HepG2 (cell line): ENCODE measurements around the gene HSDL2. TPM values are rescaled to one million over a fixed set of nuclear protein-coding genes. Genes with fewer than 3 reads are reported as not detected.

Source experiments
- ATAC-seq: fragments of 200-7000 bp; cut with Tn5 transposase; 3 replicates; pipeline ENCODE4 v1.9.1; 2020; ENCODE audit warnings: mild to moderate bottlenecking, moderate library complexity
- BruUV-seq: library from RNA; stranded (reverse); fragments of 400-500 nt; replicated peaks from 2 replicates; lab custom pipeline; 2021; lab: Mats Ljungman, UMichigan
- CTCF ChIA-PET: fragments of 300-600 bp; formaldehyde crosslinking; extraction: SDS; loops from one replicate; lab custom pipeline; 2021; ENCODE audit warnings: low total read pairs, inconsistent platforms, low intra/inter-chr PET ratio; lab: Yijun Ruan, JAX
- POLR2A ChIA-PET: fragments of 350-600 bp; sonication (Branson Sonifier 250); formaldehyde crosslinking; loops from one replicate; lab custom pipeline; 2020; ENCODE audit warnings: antibody characterized with exemption, inconsistent platforms; lab: Yijun Ruan, JAX
- DNase-seq: peaks from one replicate; pipeline ENCODE4 v3.0.0-alpha.2; 2015; ENCODE audit warnings: low spot score
- FAIRE-seq: peaks from 3 replicates; lab custom pipeline; 2011; peaks lifted over from hg19 to GRCh38; lab: Jason Lieb, UNC
- H2AFZ ChIP-seq: one replicate; pipeline ENCODE4 v1.6.1; 2011; ENCODE audit warnings: low read length, inconsistent platforms
- H3K27ac ChIP-seq: fragments of 300-600 bp; 3 replicates; pipeline ENCODE4 v1.8.0; 2011; ENCODE audit warnings: mixed run types, mild to moderate bottlenecking, mixed read lengths, low read length, inconsistent platforms; ENCODE audit not compliant: insufficient read depth; ENCODE audit errors: extremely low read length
- H3K27me3 ChIP-seq, 2 experiments: fragments of 200-600 bp in 1 of 2; 2 replicates in 1 of 2; 3 replicates in 1 of 2; pipeline versions ENCODE4 v1.6.0 to v1.8.0; 2011; ENCODE audit warnings: low read length in 2 of 2, mild to moderate bottlenecking in 2 of 2, moderate library complexity in 2 of 2, inconsistent platforms in 1 of 2; ENCODE audit not compliant: insufficient read depth in 2 of 2, control insufficient read depth in 1 of 2
- H3K36me3 ChIP-seq, 2 experiments: fragments of 200-600 bp in 1 of 2; replicated peaks in 1 of 2; 2 replicates in 1 of 2; 3 replicates in 1 of 2; pipeline versions ENCODE4 v1.5.1 to v1.8.0; 2011; ENCODE audit warnings: low read length in 2 of 2, inconsistent platforms in 1 of 2; ENCODE audit not compliant: insufficient read depth in 2 of 2, control insufficient read depth in 1 of 2
- H3K4me1 ChIP-seq: 2 replicates; pipeline ENCODE4 v1.5.1; 2012; ENCODE audit warnings: low read length, inconsistent platforms; ENCODE audit not compliant: insufficient read depth
- H3K4me2 ChIP-seq: 2 replicates; pipeline ENCODE4 v1.6.0; 2011; ENCODE audit warnings: low read depth, low read length, inconsistent platforms
- H3K4me3 ChIP-seq, 3 experiments: fragments of 200-600 bp in 1 of 3; sonication (generic), shearing (Covaris generic) in 1 of 3; replicated peaks in 1 of 3; 2 replicates each; pipeline ENCODE4 v1.5.1; 2011 to 2016; ENCODE audit warnings: low read length in 3 of 3, inconsistent platforms in 2 of 3, low read depth in 2 of 3, mild to moderate bottlenecking in 2 of 3, control low read depth in 1 of 3, mixed read lengths in 1 of 3; ENCODE audit not compliant: insufficient read depth in 1 of 3
- H3K79me2 ChIP-seq: one replicate; pipeline ENCODE4 v1.6.1; 2011; ENCODE audit warnings: low read length, inconsistent platforms; ENCODE audit not compliant: insufficient read depth
- H3K9ac ChIP-seq: 2 replicates; pipeline ENCODE4 v1.6.0; 2011; ENCODE audit warnings: mild to moderate bottlenecking, low read depth, low read length, inconsistent platforms; ENCODE audit not compliant: insufficient read depth
- H3K9me3 ChIP-seq: 2 replicates; pipeline ENCODE4 v1.5.1; 2012; ENCODE audit warnings: mild to moderate bottlenecking, low read length
- H4K20me1 ChIP-seq: 2 replicates; pipeline ENCODE4 v1.6.0; 2011; ENCODE audit warnings: inconsistent platforms, mild to moderate bottlenecking, low read length, moderate library complexity; ENCODE audit not compliant: insufficient read depth
- ARID5B ChIP-seq: IDR thresholded peaks from 2 replicates; pipeline ENCODE4 v1.4.0; 2020; ENCODE audit warnings: mild to moderate bottlenecking, missing genetic modification reagents
- CEBPB ChIP-seq: IDR thresholded peaks from 2 replicates; pipeline ENCODE4 v1.6.1; 2011; ENCODE audit warnings: low read depth, low read length, improper control_type of control experiment, borderline replicate concordance
- CEBPG ChIP-seq: IDR thresholded peaks from 2 replicates; pipeline ENCODE4 v1.6.1; 2016
- EP300 ChIP-seq, 3 experiments: sonication (generic) in 1 of 3; formaldehyde crosslinking in 1 of 3; IDR thresholded peaks; 2 replicates each; pipeline versions ENCODE4 v1.5.1 to v1.6.1; 2011 to 2020; ENCODE audit warnings: low read depth in 2 of 3, low read length in 2 of 3, borderline replicate concordance in 1 of 3, improper control_type of control experiment in 1 of 3, mild to moderate bottlenecking in 1 of 3, missing genetic modification reagents in 1 of 3, moderate library complexity in 1 of 3
- FOXA1 ChIP-seq, 2 experiments: fragments of 450-650 bp in 1 of 2; sonication (generic) in 1 of 2; formaldehyde crosslinking in 1 of 2; IDR thresholded peaks; 2 replicates each; pipeline versions ENCODE4 v1.4.0 to v1.6.1; 2016 to 2020; ENCODE audit warnings: missing genetic modification reagents in 1 of 2
- FOXA3 ChIP-seq: IDR thresholded peaks from 2 replicates; pipeline ENCODE4 v1.6.1; 2016; ENCODE audit warnings: missing genetic modification reagents, missing compliant biosample characterization
- HDAC1 ChIP-seq: sonication (generic); formaldehyde crosslinking; IDR thresholded peaks from 2 replicates; pipeline ENCODE4 v1.5.1; 2020; ENCODE audit warnings: mild to moderate bottlenecking, missing genetic modification reagents
- HINFP ChIP-seq: sonication (generic); formaldehyde crosslinking; IDR thresholded peaks from 2 replicates; pipeline ENCODE4 v1.4.0; 2020; ENCODE audit warnings: low read depth, mild to moderate bottlenecking, missing genetic modification reagents
- HNF4A ChIP-seq: sonication (generic); formaldehyde crosslinking; IDR thresholded peaks from 2 replicates; pipeline ENCODE4 v1.4.0; 2020; ENCODE audit warnings: missing genetic modification reagents
- MEF2D ChIP-seq: sonication (generic); formaldehyde crosslinking; IDR thresholded peaks from 2 replicates; pipeline ENCODE4 v1.5.1; 2020; ENCODE audit warnings: mild to moderate bottlenecking, missing genetic modification reagents
- REL ChIP-seq: sonication (generic); formaldehyde crosslinking; conservative IDR thresholded peaks from 2 replicates; pipeline ENCODE4 v1.8.0; 2022; ENCODE audit warnings: mild to moderate bottlenecking, missing genetic modification reagents, moderate library complexity
- SOX13 ChIP-seq, 3 experiments: fragments of 450-650 bp in 1 of 3; sonication (generic) in 1 of 3; formaldehyde crosslinking in 1 of 3; IDR thresholded peaks in 2 of 3; conservative IDR thresholded peaks in 1 of 3; 2 replicates each; pipeline versions ENCODE4 v1.5.0 to v1.6.1; 2016 to 2020; ENCODE audit warnings: antibody characterized with exemption in 1 of 3, mild to moderate bottlenecking in 1 of 3, missing compliant biosample characterization in 1 of 3, missing genetic modification reagents in 1 of 3, moderate library complexity in 1 of 3
- ZFAT ChIP-seq: sonication (generic); formaldehyde crosslinking; conservative IDR thresholded peaks from 2 replicates; pipeline ENCODE4 v1.8.1; 2023; ENCODE audit warnings: missing genetic modification reagents, inconsistent platforms
- ZKSCAN8 ChIP-seq: IDR thresholded peaks from 2 replicates; pipeline ENCODE4 v1.6.1; 2016; ENCODE audit warnings: borderline replicate concordance, missing genetic modification reagents, missing compliant biosample characterization
- ZMYM4 ChIP-seq: sonication (generic); formaldehyde crosslinking; IDR thresholded peaks from 2 replicates; pipeline ENCODE4 v1.8.1; 2023; ENCODE audit warnings: mild to moderate bottlenecking, missing genetic modification reagents
- ZNF7 ChIP-seq: IDR thresholded peaks from 2 replicates; pipeline ENCODE4 v1.6.1; 2016; ENCODE audit warnings: missing biosample characterization, missing genetic modification reagents
- ZNF704 ChIP-seq: sonication (generic); formaldehyde crosslinking; IDR thresholded peaks from 2 replicates; pipeline ENCODE4 v1.8.1; 2023; ENCODE audit warnings: mild to moderate bottlenecking, inconsistent platforms, moderate library complexity, missing genetic modification reagents, borderline replicate concordance
- WGBS: methylation state at CpG from one replicate; pipeline ENCODE4 v1.1.6; 2017; ENCODE audit warnings: low lambda C conversion rate; 5-methylcytosine and 5-hydroxymethylcytosine counted together
- in situ Hi-C: cut with HindIII; loops from 2 replicates; pipeline ENCODE4 v1.10.0; 2017; ENCODE audit warnings: low pct_unique_long_range_greater_than_20kb; ENCODE audit not compliant: extremely low pct_ligation_motif_present
- intact Hi-C: fragments of 100-400 bp; cut with micrococcal nuclease; formaldehyde crosslinking; loops from one replicate; pipeline ENCODE4 v1.10.0; 2022; ENCODE audit not compliant: unreplicated experiment
- polyA plus RNA-seq, 8 experiments: library from polyadenylated mRNA; depleted of rRNA in 3 of 8; stranded (reverse) in 7 of 8; unstranded in 1 of 8; fragments of >200 nt; fragmentation: Illumina TruSeq in 4 of 8; extraction: Trizol in 4 of 8; gene quantifications; 2 replicates each; pipeline versions ENCODE4 v1.2.1 to v1.2.3, GENCODE V29; 2011 to 2016; ENCODE audit warnings: low read depth in 4 of 8, missing spikeins in 1 of 8, mixed read lengths in 1 of 8; ENCODE audit not compliant: insufficient read depth in 1 of 8
- total RNA-seq, 5 experiments: library from RNA; depleted of rRNA; stranded (reverse); fragments of >200 nt; fragmentation: Illumina TruSeq; extraction: Trizol; gene quantifications; 2 replicates each; pipeline ENCODE4 v1.2.3, GENCODE V29; 2016; ENCODE audit warnings: low read depth in 1 of 5

Gene HSDL2
- total and polyA plus RNA-seq, 2 of the 13 experiments (the other 11 are each of a cell fraction or from before 2014, with no cell fraction given) = 55.3 to 80.2 TPM

DNA sequence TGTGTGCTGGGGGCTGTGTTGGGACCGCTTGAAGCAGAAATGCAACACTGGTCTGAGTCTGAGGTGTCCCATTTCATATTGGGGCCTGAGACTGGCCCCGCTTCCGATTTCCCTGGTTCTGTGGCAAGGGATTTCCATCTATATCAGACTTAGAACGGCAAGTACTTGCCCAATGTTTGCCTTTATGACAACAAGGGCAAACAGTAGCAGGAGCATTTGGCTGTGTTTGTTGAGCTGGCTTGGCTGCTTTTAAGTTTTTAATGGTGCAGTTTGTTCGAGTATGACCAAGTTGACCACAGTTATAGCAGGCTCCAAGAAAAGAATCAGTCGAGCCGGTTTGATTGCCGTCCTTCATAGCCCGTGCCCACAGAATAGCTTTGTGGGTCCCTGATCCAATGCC, 17.0 kb downstream of the HSDL2 start:
- 50% methylated on average over 9 of the region's 9 CpGs for WGBS
- DNase-seq (peak; percentile 75), FAIRE-seq (peak; percentile 78), ATAC-seq (peak; percentile 76)
- Histone ChIP-seq H3K4me2 (peak overlapping the region; percentile 14; the same call in 1 of the 2 replicates), H3K27me3 (no peaks in the 10 kb centered on the region), H3K36me3 (peaks cover 0 to 3% of the 10 kb centered on the region in 2 experiments; a peak in 1 of 5 replicates), H4K20me1 (0 out of 2 replicates have a peak, but pooled peaks cover 5% of the 10 kb centered on the region), H3K79me2 (peaks cover 50% of the 10 kb centered on the region), H3K27ac (peak overlapping the region; percentile 47), H3K9me3 (no peaks in the 10 kb centered on the region), H3K4me1 (peaks cover 78% of the 10 kb centered on the region), H3K9ac (no peak overlapping the region), H3K4me3 (no peak overlapping the region), H2AFZ (no peak overlapping the region)
- POLR2A ChIA-PET = interaction anchor here (1.0 to 2.0 kb wide), 2 partner anchors 9 to 17 kb away, joined by 5 to 14 read pairs; partner anchors contain the start of gene HSDL2
- no TSS peak for BruUV-seq
- in situ Hi-C loops = no loop called here
- CTCF ChIA-PET = no interaction called here
- intact Hi-C loops = loop anchor here (1.0 kb wide), 1 partner anchor 17 kb away; the partner anchor contains the start of gene HSDL2
- TF ChIP-seq SOX13 (IDR thresholded peaks at IDR 0.05) = no peak
- peak in 1 of 2 experiments; percentile 42; a peak in 1 of 4 replicates for TF ChIP-seq SOX13 (CRISPR knock-in tag; conservative IDR thresholded peaks at IDR 0.05 in 1 of 2, IDR thresholded peaks at IDR 0.05 in 1 of 2)
- TF ChIP-seq HDAC1 = no peak
- 0 out of 2 replicates have a peak, but pooled peaks have one; percentile 38 for TF ChIP-seq ZNF7 (CRISPR knock-in tag)
- TF ChIP-seq HNF4A (CRISPR knock-in tag) = peak; percentile 31; the same call in 1 of the 2 replicates
- TF ChIP-seq REL (CRISPR knock-in tag) = no peak
- no peak for TF ChIP-seq FOXA1 (IDR thresholded peaks at IDR 0.05)
- TF ChIP-seq FOXA1 (CRISPR knock-in tag; IDR thresholded peaks at IDR 0.05) = peak; percentile 66
- peak; percentile 16; the same call in 1 of the 2 replicates for TF ChIP-seq ARID5B (CRISPR knock-in tag)
- no peak for TF ChIP-seq HINFP (CRISPR knock-in tag)
- peak; percentile 28; the same call in 1 of the 2 replicates for TF ChIP-seq CEBPG (CRISPR knock-in tag)
- no peak for TF ChIP-seq ZFAT
- no peak for TF ChIP-seq ZNF704
- TF ChIP-seq CEBPB = peak; percentile 69
- no peak for TF ChIP-seq ZKSCAN8 (CRISPR knock-in tag)
- TF ChIP-seq EP300 (IDR thresholded peaks at IDR 0.05; ENCODE audit: low read depth in 2 of 2, low read length in 2 of 2) = 0 out of 4 replicates have a peak, but pooled peaks of 1 of the 2 experiments have one; percentile 33
- TF ChIP-seq EP300 (CRISPR knock-in tag; IDR thresholded peaks at IDR 0.05; ENCODE audit: borderline replicate concordance) = no peak
- peak; percentile 54 for TF ChIP-seq ZMYM4 (CRISPR knock-in tag)
- no peak for TF ChIP-seq MEF2D (CRISPR knock-in tag)
- TF ChIP-seq FOXA3 (CRISPR knock-in tag) = peak; percentile 30; the same call in 1 of the 2 replicates
